ENCODE measurements around the gene GNAO1.

The GNAO1 gene

GRCh38 chr16:56286809-56287208 lies 95.5 kb downstream of the GNAO1 start:
- H3K27ac Mint-ChIP-seq = peak overlapping the region; percentile 6
- no peaks in the 10 kb centered on the region for H3K27me3 Mint-ChIP-seq
- H3K36me3 Mint-ChIP-seq (ENCODE audit: low read depth) = no peaks in the 10 kb centered on the region
- peaks cover 41% of the 10 kb centered on the region for H3K4me1 Mint-ChIP-seq (ENCODE audit: low read depth)
- no peaks in the 10 kb centered on the region for H3K9me3 Mint-ChIP-seq
- H3K4me3 Mint-ChIP-seq = no peak overlapping the region
- intact Hi-C loops (cut with micrococcal nuclease) = no loop called here

DNA sequence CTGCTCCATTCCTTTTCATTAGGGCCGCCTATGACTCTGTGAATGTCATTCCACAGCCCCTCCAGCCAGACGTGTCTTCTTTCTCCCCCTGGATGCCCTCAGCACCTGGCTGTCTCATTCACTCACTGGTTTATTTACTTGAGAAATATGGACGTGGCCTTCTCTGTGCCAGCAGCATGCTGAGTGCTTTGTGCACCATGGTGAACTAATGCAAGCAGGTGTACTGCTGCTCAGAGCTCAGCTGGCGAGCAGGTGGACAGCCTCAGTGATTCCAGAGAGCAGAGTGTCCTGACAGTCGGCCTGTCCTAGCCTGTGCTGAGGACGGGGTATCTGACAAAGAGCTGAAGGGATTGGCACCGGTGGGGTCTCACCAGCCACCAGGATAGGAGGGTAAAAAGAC lies 96.7 kb downstream of the GNAO1 start:
- H3K9me3 Mint-ChIP-seq = no peaks in the 10 kb centered on the region
- peaks cover 35% of the 10 kb centered on the region for H3K4me1 Mint-ChIP-seq (ENCODE audit: low read depth)
- H3K27me3 Mint-ChIP-seq = no peaks in the 10 kb centered on the region
- H3K27ac Mint-ChIP-seq = no peak overlapping the region
- H3K36me3 Mint-ChIP-seq (ENCODE audit: low read depth) = no peaks in the 10 kb centered on the region
- no peak overlapping the region for H3K4me3 Mint-ChIP-seq
- intact Hi-C loops (cut with micrococcal nuclease) = no loop called here

DNA sequence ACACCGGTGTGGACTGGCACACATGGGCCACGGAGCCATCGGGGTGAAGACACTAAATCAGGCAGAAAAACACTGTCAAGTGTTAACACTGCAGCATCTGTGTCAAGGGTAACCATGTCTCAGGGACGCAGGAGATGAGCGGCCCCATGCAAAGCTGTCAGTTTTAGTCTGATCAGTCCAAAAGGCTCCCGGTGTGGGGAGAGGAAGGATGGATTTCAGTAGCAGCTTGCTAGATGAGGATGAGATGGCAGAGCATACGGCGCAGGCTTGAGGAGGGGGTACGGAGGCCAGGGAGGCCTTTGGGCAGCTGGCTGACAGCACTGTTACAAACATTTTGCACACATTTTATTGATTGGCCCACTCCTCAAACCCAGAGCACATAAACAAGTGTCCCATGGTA lies 98.1 kb downstream of the GNAO1 start:
- intact Hi-C loops (cut with micrococcal nuclease) = no loop called here
- Mint-ChIP-seq H3K36me3 (ENCODE audit: low read depth) (no peaks in the 10 kb centered on the region), H3K9me3 (no peaks in the 10 kb centered on the region), H3K27me3 (no peaks in the 10 kb centered on the region), H3K4me3 (no peak overlapping the region), H3K4me1 (ENCODE audit: low read depth) (peaks cover 43% of the 10 kb centered on the region), H3K27ac (no peak overlapping the region)

- intact Hi-C loops (cut with micrococcal nuclease) = no loop called here
- H3K9me3 Mint-ChIP-seq = no peaks in the 10 kb centered on the region
- H3K4me1 Mint-ChIP-seq (ENCODE audit: low read depth) = peaks cover 48% of the 10 kb centered on the region
- H3K27me3 Mint-ChIP-seq = no peaks in the 10 kb centered on the region
- H3K36me3 Mint-ChIP-seq (ENCODE audit: low read depth) = no peaks in the 10 kb centered on the region
- H3K4me3 Mint-ChIP-seq = no peak overlapping the region
- no peak overlapping the region for H3K27ac Mint-ChIP-seq
Measured at GRCh38 chr16:56289862-56290261, 98.6 kb downstream of the GNAO1 start.

GRCh38 chr16:56294014-56294413 lies 102.7 kb downstream of the GNAO1 start:
- H3K4me1 Mint-ChIP-seq (ENCODE audit: low read depth) = peaks cover 51% of the 10 kb centered on the region
- H3K4me3 Mint-ChIP-seq = no peak overlapping the region
- no peaks in the 10 kb centered on the region for H3K27me3 Mint-ChIP-seq
- no peaks in the 10 kb centered on the region for H3K9me3 Mint-ChIP-seq
- intact Hi-C loops (cut with micrococcal nuclease) = no loop called here
- no peaks in the 10 kb centered on the region for H3K36me3 Mint-ChIP-seq (ENCODE audit: low read depth)
- H3K27ac Mint-ChIP-seq = no peak overlapping the region

DNA sequence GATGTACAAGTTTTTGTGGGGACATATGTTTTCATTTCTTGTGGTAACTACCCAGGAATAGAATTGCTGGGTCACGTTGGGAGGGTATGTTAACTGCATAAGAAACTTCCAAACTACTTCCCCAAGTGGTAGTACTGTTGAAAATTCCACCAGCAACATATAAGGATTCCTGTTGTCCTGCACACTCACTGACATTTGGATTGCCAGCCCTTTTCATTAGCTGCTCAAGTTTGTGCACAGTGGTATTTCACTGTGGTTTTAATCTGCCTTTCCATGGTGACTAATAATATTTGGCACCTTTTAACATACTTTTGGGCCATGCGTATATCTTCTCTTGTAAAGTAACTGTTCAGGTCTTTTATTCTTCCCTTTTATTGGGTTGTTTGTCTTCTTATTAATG lies 103.3 kb downstream of the GNAO1 start:
- Mint-ChIP-seq H3K4me1 (ENCODE audit: low read depth) (peaks cover 57% of the 10 kb centered on the region), H3K4me3 (no peak overlapping the region), H3K36me3 (ENCODE audit: low read depth) (no peaks in the 10 kb centered on the region), H3K9me3 (no peaks in the 10 kb centered on the region), H3K27me3 (no peaks in the 10 kb centered on the region), H3K27ac (no peak overlapping the region)
- intact Hi-C loops (cut with micrococcal nuclease) = no loop called here

DNA sequence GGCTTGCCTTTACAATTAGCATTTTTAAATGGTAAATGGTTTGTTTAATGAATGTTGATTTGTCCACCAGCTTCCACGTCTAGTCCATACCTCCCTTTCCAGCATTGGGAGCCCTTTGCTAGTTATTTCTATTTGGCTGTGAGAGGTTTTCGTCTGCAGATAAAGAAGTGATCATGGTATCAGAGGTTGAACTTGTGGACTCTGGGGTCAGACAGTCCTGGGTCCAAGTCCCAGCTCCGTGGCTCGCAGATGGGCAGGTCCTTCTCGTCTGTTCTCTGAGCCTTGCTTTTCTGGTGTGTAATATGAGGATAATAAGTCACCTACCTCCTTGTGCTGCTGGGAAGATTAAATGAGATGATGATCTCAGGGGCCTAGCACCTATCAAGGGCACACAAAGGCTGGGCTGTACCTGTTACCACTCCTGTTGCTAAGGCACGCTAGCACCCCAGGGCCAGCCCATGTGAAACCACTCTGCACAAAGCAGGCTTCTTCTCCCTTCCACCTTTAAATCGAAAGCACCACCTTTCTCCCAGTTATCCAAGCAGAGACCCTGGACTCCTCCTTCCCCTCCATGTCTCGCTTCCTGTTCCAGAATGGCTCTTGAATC lies 103.9 kb downstream of the GNAO1 start:
- Mint-ChIP-seq H3K27ac (peak overlapping the region; percentile 70), H3K4me3 (no peak overlapping the region), H3K4me1 (ENCODE audit: low read depth) (peaks cover 57% of the 10 kb centered on the region), H3K36me3 (ENCODE audit: low read depth) (no peaks in the 10 kb centered on the region), H3K27me3 (no peaks in the 10 kb centered on the region), H3K9me3 (no peaks in the 10 kb centered on the region)
- intact Hi-C loops (cut with micrococcal nuclease) = no loop called here

DNA sequence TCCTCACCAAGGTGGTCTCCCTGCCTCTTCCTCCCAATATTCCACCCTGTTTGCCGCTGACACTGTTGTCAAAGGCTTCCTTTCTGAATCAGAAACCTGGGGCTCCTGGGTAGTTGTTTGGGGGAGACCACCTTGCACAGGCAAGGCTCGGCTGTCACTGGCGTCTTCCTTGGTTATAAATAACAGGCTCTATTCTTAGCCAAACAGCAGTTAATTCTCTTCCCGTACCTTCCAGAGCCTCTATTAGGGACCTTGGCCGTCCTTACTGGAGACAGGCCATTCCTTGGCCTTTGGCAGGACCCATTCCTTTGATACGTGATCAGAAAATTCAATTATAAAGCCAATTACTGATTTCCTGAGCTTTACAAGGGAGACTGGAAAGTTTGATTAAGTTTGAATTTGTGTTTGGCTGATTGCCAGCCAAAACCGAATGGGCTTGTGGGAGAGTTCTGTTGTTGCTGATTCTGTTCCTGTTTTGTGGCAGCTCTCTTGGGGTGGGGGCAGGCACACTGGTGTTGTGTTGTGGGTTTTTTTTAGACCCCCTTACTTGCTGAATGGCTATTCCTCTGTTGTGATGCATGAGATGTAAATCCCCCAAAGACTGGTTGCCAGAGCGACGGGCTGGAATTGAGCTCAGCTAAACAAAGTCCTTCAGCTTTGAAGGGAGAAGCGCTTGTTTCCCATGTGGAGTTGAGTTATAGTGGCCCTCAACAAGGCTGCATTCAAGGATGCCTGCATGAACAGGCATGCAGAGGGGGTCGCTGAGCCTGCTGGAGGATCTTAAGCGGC lies 104.6 kb downstream of the GNAO1 start:
- Mint-ChIP-seq H3K27ac (peak overlapping the region; percentile 70), H3K4me3 (peak overlapping the region; percentile 30), H3K36me3 (ENCODE audit: low read depth) (no peaks in the 10 kb centered on the region), H3K9me3 (no peaks in the 10 kb centered on the region), H3K4me1 (ENCODE audit: low read depth) (peaks cover 57% of the 10 kb centered on the region), H3K27me3 (no peaks in the 10 kb centered on the region)
- intact Hi-C loops (cut with micrococcal nuclease) = no loop called here

DNA sequence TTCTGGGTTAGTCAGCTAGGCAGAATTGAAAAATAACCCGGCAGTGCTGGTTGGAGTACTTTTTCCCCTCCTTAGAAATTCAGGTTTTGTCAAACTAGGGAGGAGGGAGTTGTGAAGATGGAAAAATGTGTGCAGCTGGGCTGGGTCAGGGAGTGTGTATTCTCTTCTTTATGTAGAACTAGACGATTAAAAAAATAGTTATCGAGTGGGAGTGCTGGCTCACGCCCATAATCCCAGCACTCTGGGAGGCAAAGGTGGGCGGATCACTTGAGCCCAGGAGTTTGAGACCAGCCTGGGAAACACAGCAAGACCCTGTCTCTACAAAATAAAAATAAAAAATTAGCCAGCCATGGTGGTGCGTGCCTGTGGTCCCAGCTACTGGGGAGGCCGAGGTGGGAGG lies 106.4 kb downstream of the GNAO1 start:
- Mint-ChIP-seq H3K4me1 (ENCODE audit: low read depth) (peaks cover 57% of the 10 kb centered on the region), H3K36me3 (ENCODE audit: low read depth) (no peaks in the 10 kb centered on the region), H3K9me3 (no peaks in the 10 kb centered on the region), H3K27ac (peak overlapping the region; percentile 80), H3K4me3 (no peak overlapping the region), H3K27me3 (peaks cover 5% of the 10 kb centered on the region)
- intact Hi-C loops (cut with micrococcal nuclease) = no loop called here

DNA sequence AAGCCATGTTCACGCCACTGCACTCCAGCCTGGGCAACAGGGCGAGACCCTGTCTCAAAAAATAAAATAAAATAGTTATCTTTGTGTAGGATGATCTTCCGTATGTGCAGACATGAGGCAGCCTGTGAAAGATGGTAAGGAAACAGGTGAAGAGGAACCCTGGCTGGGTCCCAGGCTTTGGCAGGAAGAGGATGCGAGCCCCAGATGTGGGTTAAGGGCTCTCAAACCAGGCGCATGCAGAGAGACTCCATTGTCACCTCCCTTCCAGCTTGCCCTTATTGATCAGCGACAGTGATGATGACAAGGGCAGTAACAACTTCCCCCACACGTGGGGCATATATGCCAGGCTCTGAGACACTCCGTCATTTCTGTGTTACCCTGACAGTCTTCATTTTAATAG lies 106.8 kb downstream of the GNAO1 start:
- Mint-ChIP-seq H3K4me1 (ENCODE audit: low read depth) (peaks cover 57% of the 10 kb centered on the region), H3K9me3 (no peaks in the 10 kb centered on the region), H3K27ac (peak overlapping the region; percentile 80), H3K36me3 (ENCODE audit: low read depth) (no peaks in the 10 kb centered on the region), H3K27me3 (peaks cover 7% of the 10 kb centered on the region), H3K4me3 (no peak overlapping the region)
- intact Hi-C loops (cut with micrococcal nuclease) = no loop called here

DNA sequence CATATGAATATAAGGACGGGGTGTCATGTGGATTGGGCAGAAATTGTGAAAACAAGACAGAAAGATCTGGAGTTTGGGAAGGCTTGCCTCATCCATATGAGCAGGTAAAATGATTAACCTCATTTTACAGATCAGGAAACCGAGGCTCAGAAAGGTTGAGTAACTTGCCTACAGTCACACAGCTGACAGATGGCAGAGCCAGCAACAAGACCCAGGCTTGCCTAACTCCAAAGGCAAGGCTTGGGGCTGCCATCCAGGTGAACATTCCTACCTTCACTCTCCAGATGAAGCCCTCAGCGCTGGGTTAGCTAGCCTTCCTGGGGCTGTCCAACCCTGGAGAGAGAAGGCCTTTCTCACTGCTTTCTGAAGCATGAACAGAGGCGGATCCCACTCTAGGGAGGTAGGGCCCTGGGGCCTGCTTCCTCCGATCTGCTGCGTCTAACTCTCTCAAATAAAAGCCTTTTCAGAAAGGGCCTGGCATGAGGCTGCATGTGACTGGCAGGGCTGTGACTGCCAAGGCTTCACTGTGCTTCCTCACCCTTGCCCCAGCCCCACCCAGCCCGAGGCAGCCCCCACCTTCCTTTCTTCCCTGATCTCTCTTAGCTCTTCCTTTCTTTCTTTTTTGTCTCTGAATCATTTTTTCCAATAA lies 107.8 kb downstream of the GNAO1 start:
- H3K27me3 Mint-ChIP-seq = peaks cover 7% of the 10 kb centered on the region

DNA sequence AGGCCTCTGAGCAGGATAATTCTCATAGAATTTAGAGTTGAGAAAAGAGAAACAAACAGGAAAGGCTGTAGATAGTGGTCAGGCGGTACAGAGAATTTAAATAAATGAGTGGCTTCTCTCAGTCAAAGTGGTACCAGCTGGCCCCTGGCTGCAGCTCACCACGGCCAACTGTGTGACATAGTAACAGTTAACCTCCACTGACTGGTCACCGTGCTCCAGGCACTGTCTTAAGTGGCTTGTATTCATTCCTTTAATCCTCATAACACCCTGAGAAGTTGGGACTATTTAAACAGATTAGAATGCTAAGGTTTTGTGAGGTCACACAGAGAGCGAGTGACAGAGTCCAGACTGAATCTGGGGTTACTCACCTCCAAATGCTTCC lies 108.9 kb downstream of the GNAO1 start:
- intact Hi-C loops (cut with micrococcal nuclease) = no loop called here
- Mint-ChIP-seq H3K4me1 (ENCODE audit: low read depth) (peaks cover 40% of the 10 kb centered on the region), H3K27ac (peak overlapping the region; percentile 80), H3K9me3 (no peaks in the 10 kb centered on the region), H3K4me3 (no peak overlapping the region), H3K36me3 (ENCODE audit: low read depth) (no peaks in the 10 kb centered on the region), H3K27me3 (peaks cover 7% of the 10 kb centered on the region)

More for the DNA sequence above, 107.8 kb downstream of the GNAO1 start:
- Mint-ChIP-seq H3K4me1 (ENCODE audit: low read depth) (peaks cover 52% of the 10 kb centered on the region), H3K4me3 (no peak overlapping the region), H3K36me3 (ENCODE audit: low read depth) (no peaks in the 10 kb centered on the region), H3K27ac (peak overlapping the region; percentile 80), H3K9me3 (no peaks in the 10 kb centered on the region)
- intact Hi-C loops (cut with micrococcal nuclease) = no loop called here

DNA sequence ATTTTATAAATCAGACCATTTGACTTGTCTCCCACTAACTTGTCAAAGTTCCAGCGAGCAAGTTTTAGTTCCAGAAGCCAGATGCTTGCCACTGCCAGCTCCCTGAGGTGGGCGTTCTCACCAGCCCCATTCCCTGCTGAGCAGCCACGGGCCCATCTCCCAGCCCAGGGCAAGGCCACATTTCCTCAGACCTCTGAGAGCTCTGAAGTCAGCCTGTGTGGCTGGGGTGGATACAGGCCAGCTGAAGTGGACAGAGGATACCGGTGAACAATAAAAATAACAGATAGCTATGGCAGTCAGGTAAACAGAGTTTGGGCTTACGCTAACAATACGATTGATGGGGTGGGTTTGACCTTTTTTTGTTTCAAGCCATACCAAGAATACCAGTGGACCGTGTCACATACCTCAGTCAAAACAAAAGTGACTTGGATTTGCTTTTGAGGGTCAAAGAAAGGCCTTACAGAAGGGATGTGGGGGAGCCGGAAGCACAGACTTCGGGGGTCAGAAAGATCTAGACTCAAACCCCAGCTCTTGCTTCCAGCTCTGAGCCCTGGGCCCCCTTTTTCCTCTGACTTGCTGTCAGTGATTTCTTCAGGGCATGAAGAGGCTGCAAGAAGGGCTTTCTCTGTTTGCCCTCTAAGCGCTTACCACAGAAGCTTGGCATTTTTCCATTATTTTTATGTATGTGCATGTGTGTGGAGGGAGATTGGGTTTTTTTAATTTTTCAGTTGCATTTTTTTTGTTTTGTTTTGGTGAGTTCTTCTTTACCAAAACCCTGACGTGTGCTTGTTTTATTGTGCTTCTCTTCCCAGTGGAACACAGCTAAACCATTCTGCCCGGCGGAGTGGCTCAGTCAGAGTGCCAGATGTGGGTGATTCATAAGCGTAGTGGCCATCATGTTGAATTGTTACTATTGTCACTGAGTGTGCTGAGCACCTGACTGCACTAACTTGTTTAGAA lies 109.9 kb downstream of the GNAO1 start:
- H3K4me3 Mint-ChIP-seq = no peak overlapping the region
- intact Hi-C loops (cut with micrococcal nuclease) = no loop called here
- H3K27ac Mint-ChIP-seq = peak overlapping the region; percentile 21

More for the DNA sequence above, 109.9 kb downstream of the GNAO1 start:
- peaks cover 31% of the 10 kb centered on the region for H3K4me1 Mint-ChIP-seq (ENCODE audit: low read depth)
- peaks cover 7% of the 10 kb centered on the region for H3K27me3 Mint-ChIP-seq
- H3K36me3 Mint-ChIP-seq (ENCODE audit: low read depth) = no peaks in the 10 kb centered on the region
- H3K9me3 Mint-ChIP-seq = no peaks in the 10 kb centered on the region

All from dendritic cell treated with granulocyte-macrophage colony-stimulating factor and Interleukin-4, amounts not matched to agents 40 ng/mL and 50 ng/mL, for 4 days (primary cell).